Hindlimb muscle (tissue), 1 donor: Measurements from ENCODE around the gene ATP10A. TPM values are rescaled to one million over a fixed set of nuclear protein-coding genes. Genes with fewer than 3 reads are reported as not detected.

ENCODE experiments used
- DNase-seq: peaks from one replicate; pipeline ENCODE4 v3.0.0-alpha.2; 2013
- polyA plus RNA-seq: library from polyadenylated mRNA; unstranded; fragments of 120-200 nt; gene quantifications from one replicate; pipeline ENCODE4 v1.2.1, GENCODE V29; 2013; ENCODE audit not compliant: insufficient read length

Gene ATP10A
- polyA plus RNA-seq, 1 donor: 2.9 TPM

DNA sequence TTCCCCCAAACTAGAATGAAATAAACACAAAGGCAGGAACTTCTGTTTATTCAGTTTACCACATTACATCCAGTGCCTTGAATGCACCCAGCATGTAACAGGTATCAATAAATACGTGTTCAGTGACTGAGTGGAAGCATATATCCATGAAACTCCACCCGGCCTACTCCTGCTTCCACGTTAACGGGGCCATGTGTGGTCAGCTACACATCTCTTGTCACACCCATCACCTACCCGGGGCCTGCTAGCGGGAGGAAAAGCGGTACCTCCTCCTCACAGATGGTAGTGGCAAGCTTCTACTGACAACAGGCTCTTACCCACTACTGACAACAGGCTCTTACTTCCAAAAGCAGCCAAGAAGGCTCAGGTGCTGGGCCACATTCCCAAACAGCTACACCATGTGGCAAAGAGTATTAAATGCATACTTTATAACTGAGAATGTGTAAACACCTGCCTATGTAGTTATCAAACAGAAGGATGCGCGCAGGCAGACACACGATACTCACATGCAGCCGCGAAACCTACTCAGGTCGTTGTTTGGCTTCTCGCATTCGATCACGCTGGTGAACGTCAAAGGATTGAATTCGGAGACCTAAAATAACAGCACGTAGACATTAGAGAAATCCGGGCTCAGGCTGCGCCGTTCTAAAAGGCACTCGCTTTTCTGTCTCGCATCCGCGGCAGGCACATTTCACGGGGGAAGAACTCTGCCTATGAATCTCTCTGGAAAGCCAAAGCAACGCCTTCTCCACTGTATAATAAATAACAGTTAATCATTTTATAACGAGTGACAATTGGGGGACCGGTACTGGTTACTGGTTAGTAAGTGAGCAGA lies 127.4 kb downstream of the ATP10A start:
- no peak for DNase-seq

DNA sequence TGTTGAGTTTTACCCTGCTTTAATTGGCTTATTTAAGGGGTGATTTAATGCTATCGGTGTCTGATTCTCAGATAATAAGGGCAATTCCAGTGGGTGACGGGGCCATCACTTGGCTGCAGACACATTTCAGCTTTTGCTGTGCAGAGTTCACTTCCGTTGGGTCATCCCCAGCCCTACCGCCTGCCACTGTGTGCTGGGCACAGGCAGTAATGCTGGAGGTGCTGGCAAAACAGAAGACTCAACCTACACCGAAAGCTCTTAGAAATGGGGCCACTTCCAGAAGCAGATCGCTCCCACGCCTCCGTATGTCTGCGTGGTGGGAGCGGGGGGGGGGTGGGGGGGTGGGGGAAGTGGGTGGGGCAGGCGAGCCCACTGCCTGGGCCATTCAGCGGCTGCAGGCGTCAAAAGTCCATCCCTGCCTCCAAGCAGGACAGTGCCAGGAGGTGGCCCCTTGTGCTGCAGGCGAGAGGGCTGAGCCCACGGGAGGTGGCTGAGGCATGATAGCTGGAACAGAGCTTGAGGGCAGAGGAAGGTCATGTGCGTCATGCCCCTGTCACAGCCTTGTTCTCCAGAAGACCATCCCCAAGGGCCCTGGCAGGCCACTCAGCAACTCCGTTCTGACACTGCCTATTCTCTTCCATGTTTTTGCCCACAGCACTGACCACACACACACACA lies 128.3 kb downstream of the ATP10A start:
- no peak for DNase-seq

DNA sequence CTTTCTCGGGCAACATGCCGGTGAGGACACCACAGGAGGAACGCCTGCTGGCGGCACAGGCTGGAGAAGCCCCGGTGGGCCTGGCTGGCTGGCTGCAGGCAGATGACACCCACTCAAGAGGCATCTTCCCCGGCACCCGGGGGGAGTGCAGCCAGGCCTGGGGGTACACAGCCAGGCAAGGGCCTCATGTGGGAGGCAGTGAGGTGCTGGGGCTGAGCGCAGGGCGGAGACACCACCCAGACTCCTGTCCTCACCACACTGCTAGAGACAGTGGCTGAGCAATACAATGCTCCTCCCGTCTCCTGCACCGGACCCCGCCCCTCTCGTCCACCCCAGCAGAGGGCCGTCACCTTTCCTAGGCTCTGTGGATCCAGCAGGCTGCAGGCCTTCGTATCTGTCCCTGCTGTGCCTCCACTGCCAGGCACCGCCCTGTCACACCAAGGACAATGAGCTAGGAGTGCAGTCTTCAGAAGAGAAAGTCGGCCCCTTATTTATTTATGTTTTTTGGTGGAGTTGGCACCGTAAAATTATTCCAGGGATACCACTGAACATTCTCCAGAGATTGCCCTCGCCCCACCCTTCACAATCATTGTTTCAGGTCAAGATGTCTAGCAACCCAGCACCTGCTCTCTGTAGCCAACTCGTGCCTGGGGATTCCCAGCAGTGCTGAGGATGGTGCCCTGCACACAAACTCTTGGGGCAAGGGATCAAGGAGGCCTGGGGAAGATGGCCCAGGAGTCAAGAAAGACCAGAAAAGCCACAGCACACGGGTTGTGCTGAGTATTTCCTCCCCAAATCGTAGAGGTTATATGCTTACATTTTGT lies 129.1 kb downstream of the ATP10A start:
- DNase-seq: no peak

DNA sequence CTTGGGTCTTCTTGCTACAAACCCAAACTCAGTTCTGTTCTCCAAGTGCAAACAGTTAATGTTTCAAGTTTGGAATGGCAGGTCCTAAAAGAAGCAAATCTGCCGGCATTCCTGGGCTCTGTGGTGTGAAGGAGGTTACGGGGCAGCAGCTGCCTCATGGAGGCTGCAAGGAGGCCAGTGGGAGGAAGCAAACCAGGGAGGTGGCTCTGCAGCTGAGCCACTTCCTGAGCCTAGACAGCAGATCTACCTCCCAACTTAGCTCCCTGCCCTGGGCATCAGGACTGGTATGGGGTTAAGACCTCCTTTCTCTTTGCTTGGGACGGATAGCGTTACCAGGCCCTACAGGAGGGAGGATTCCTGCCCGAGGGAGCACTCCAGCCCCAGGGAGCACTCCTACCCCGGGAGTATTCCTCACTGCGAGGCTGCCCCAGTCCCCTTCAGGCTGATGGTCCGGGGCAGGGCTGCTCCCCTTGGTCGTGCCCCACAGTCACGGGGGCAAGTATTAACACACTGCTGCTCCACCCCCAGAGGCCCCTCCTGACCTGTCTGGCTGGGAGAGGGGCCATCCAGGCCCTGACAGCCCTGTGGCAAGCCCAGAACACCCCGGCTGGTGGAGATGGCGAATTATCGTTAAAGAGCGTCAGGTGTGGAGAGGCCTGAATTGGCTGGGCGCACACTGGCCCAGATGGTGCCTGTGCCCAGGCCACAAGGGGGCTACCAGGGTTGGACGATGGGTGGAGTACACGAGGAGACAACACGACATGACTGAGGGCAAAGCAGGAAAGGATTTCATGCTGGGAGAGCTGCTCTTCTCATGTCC lies 129.9 kb downstream of the ATP10A start:
- DNase-seq: no peak

DNA sequence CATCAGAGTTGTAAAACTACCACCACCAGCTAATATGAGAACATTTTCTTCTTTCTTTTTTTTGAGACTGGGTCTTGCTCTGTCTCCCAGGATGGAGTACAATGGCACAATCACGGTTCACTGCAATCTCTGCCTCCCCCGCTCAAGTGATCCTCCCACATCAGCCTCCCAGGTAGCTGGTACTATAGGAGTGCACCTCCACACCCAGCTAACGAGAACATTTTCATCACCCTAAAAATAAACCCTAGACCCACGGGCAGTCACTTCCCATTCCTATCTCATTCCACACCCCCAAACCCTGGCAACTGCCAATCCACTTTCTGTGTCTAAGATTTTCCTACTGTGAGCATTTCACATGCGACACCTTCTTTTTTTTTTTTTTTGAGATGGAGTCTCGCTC lies 130.9 kb downstream of the ATP10A start:
- DNase-seq: no peak

DNA sequence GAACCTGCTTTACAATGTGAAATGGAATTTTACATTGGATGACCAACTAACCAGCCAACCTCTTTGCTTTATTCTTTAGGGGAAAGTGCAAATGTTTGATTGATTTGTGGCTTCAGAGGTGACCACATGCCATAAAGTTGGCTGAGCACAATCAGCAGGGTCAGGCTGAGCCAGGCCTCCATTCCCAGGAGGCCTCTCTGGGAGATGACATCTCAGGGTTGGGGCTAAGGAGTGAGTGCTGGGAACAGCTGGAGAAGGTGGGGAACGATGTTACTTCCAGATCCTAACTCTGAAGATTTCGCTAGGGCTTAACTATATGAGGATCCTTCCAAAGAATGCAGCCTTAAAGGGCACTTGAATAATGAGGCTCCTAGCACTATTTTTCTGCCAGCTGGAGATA lies 131.7 kb downstream of the ATP10A start:
- DNase-seq: no peak

DNA sequence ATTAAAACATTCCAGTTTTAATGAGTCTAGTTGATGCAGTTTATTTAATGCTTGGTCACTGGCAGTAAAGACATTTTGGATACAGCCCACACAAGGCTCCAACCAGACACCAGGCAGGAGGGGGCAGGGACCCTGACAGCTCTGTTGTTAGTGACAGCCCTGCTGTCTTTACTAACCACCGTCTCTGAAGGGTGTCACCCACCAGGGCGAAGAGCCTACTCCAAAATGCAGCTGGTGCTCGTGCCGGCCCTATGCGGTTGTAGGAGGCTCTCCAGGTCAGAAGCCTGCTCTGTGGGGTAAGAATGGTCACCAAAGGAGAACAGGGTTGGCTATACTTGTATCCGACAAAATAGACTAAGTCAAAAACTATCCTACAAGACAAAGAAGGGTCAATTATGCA lies 132.2 kb downstream of the ATP10A start:
- no peak for DNase-seq

DNA sequence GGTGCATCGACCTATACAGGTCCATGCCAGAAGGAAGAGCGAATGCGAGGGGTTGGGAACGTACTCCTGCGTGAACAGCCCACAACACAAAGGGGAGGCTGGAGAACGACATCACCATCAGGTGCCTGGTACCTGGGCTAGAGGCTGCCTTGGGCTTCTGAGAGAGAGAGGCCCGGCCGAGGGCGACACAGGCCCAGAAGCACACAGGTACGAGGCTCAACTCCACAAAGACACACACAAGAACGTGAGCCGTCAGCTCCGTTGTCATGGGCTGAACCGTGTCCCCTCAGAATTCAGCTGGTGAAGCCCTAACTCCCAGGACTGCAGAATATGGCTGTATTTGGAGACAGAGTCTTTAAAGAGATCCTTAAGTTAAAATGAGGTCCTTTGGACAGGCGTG lies 134.3 kb downstream of the ATP10A start:
- DNase-seq: no peak

DNA sequence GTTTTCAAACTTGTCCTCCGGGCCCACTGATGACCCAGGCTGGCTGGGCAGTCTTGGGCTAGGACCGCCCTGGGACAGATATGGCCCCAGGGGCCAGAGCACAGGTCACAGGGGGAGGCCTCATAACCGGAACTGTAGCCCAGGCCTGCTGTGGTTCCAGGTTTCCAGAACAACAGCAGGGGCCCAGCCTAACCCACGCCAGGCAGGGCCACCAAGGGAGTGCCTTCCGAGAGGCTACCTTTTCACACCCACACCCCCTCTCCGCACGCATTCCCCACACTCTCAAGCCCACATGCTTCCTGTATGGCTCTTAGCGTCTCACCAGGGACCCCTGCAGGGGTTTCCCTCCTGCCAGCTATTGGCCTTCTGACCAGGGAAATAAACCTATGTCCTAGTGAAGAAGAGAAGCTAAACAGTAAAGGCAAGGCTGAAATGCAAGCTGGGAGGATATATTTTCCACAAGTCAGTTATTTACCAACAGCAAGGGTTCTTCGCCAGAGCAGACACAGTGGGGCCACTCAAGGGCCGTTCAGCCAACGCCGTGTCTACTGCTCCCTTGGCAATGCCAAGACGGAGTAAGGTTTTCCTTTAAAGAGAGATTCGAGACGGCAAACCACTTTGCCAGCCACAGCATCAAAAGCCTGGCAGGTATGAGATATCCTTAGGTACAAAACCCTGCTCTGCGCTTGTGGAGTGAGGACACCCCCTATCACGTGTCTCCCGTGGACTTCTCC lies 135.1 kb downstream of the ATP10A start:
- DNase-seq: no peak

DNA sequence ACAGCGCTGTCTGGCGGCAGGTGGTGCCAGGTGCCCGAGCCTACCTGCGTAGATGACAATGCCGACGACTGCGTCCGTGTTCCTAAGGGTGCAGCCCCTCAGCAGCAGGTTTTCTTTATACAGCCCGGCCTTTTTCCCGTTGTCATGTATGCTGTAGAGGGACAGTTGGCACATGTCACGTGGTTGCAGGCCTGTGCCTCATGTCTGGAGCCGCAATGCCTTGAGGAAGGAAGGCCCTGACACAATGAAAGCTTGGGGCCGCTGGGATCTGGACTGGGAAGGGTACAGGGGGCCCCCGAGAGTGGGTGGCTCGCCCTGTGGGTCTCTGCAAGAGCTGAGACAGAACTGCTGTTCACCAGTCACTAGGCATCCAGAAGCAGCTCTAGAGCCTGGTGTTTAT lies 136.0 kb downstream of the ATP10A start:
- no peak for DNase-seq

DNA sequence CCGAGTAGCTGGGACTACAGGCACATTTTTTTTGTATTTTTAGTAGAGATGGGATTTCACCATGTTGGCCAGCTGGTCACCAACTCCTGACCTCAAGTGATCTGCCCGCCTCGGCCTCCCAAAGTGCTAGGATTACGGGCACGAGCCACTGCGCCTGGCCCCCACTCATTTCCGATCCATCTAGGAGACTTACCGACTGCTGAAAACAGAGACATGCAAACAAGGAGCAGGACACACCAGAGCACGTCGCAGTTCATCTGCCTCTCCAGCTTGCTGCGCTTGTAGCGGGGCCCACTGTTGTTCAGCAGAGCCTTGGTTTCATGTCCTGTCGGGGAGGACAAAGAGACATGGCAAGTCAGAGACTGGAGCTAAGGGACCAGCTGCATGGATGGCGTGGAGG lies 137.4 kb downstream of the ATP10A start:
- DNase-seq: no peak

DNA sequence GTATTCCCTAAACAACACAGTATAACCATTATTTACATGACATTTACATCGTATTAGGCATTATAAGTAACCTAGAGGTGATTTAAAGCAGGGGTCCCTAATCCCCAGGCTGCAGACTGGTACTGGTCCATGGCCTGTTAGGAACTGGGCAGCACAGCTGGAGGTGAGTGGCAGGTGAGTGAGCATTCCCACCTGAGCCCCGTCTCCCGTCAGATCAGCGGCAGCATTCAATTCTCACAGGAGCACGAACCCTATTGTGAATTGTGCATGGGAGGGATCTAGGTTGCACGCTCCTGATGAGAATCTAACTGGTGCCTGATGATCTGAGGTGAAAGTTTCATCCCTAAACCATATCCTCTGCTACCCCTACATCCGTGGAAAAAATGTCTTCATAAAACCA lies 138.2 kb downstream of the ATP10A start:
- DNase-seq: no peak

DNA sequence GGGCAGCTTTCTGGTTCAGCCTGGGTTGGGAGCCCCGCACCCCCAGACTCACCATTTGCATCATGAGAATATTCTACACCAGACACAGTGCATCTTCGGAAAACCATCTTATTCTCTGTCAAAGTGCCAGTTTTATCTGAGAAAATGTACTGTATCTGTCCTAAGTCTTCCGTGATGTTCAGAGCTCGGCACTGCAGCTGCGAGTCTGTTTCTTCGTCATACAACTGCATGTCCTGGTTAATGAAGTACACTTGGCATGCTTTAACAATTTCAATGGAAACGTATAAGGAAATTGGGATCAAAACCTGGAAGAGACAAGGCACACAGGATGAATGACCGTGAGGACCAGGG lies 141.5 kb downstream of the ATP10A start:
- DNase-seq: no peak

DNA sequence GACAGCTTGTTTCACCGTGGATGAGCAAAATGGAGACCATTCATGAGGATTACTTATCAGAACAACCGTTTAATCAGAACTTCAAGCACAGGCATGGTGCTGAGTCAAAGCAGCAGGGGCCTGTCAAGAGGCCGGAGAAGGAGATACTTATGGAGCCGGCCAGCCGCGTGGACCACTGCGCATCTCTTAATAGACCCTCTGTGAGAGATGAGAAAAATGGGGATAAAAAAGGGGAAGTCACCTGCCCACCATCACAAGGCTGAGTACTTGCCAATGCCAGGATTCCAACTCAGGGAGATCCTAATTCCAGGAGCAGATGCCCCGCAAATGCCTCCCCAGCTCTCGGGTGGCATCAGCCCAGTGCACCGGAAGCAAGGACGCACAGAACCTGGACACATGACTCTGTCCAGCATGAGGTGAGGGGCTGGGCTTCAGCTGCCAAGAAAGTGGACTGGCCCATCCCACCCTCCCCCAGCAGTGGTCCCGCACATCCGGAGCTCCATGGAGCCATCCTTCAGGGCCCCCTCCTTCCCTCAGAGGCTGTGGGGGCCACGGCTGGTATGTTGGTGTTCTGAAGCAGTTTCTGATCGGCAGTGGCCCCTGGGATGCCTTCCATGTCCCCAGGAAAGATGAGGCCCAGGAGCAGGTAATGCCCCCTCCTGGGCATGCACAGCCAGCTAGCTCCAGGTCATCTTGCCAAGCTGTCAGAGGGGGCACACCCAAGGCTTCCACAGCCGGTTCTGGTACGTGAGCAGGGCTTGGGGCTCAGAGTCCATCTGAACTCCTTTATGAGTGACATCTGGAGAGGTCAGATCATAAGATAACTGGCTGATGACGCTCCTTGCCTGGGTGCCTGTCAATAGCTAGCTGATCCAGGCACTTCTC lies 143.8 kb downstream of the ATP10A start:
- DNase-seq: no peak

DNA sequence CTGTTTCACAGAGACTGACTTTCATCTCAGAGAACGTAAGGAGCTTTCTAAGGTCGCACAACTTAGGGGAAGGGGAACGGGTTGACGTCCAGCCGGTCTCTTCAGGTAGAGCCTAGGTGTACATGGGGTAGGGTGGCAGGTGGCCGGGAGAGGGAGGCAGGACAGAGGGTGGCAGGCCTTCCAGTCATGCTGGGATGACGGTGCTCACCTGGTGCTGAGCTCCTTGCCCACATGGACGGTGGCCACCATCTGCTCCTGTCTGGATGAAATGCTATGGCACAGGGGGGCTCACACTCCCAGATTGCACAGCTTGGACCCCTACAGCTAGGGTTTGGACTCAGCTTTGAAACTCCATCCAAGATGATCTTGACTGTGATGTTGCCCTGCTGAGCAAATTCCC lies 144.5 kb downstream of the ATP10A start:
- no peak for DNase-seq

DNA sequence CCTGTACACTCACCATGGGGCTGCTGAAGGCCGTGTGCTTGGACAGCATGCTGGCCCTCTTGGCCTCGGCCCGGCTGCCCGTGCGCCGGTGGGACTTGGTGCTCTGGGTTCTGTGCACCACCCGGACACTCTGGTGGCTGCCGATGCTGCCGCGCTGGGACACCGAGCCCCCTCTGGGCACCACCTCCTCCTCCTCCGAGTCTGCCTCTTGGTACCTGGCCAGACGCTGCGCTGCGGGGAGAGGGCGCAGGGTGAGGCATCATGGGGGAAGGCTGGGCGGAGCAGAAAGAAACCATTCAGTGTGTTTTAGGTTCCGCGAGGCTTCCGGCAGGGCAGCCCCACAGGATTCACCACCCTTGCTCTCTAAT lies 145.0 kb downstream of the ATP10A start:
- no peak for DNase-seq

DNA sequence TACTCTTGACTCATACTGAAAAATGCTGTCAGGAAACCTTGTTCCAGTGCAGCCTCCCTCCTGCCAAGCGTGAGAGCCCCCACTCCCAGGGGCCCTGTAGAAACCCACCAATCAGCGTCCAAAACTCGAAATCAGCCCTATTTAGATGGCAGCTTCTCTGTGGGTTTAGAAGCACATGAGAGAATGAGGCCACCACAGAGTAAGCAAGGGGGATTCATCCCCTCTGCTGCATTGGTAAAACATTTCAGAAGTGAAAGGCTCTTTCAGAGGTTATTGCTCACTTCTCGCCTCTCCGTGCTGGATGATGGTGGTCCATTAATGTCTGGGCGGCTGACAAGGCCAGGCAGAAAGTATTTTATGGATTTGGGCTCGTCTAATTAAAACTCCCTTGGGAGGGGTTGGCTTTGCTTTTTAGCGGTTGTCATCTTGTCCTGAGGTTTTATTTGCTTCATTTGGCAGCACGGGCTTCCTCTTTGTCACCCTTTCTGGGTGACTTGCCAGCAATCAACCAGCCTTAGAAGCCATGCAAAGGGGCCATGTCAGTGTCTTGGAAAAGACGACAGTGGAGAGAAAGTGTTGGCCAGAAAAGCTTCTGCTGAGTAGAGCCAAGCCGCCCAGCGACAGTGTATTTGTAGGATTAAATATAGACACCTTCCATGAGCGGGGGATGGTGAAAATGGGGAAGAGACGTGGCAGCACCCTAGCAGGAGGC lies 145.5 kb downstream of the ATP10A start:
- DNase-seq: no peak

DNA sequence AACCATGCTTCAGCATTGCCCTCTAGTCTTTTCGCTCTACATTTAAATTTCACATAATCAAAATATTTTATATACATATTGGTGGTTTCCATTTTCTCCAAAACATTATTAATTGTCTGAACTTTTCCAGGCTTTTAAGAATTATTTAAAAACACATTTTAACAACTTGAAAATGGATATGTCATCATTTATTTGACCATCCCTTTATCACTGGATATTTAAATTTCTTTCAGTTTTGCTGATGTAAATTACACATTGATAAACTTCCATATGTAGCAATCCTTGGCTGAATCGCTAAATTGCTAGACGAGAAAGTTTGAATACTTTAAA lies 146.0 kb downstream of the ATP10A start:
- DNase-seq: no peak

DNA sequence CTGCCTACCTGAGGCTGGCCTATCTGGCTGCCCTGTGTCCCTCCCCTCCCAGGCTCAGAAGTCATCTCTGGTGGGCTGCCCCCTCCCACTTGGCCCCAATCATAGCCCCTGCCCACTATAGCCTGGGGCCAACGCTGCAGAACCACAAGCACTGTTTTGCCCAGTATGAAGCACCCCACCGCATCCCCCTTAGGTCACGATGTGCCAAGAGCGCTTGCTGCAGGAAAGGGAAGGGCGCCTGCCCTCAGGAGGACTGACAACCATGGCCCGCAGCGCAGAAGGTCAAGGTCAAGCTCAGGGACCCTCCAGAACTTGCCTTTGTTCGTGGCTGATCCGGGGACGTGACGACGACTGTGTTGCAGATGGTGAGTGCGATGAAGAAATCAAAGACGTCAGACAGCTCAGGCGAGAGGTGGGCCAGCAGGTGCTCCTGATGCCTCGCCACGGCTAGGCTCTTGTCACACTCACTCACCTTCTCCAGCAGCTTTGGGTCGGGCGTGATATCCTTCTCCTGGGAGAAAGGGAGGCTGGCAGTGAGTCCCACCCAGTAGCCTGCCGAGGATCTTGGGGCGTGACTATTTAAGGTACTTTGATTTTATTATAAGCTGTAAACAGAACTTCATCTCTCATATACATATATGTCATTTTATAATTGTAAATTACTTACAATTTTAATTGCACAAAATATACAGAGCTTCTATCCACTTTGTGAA lies 146.6 kb downstream of the ATP10A start:
- no peak for DNase-seq
